ENCODE measurements around the gene HPGD.

HPGD gene

GRCh38 chr4:174522183-174523024 is at the start of gene HPGD:
Gene HPGD, minus strand, starts transcription at chr4:174522488. Its CDS starts 37 bp downstream, at chr4:174522451.
- peak; percentile 81 for DNase-seq (ENCODE audit: low spot score)

DNA sequence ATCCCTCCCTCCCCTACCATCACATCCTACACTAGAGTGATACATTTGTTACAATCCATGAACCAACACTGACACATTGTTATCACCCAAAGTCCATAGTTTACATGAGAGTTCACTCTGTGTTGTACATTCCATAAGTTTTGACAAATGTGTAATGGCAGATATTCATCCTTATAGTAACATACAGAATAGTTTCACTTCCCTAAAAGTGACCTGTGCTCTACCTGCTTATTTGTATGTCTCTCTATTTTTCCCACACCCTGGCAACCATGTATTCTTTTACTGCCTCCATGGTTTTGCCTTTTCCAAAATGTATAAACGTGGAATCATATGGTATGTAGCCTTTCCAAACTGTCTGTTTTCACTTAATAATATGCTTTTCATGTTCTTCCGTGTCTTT is 42.2 kb upstream of the HPGD start:
- no peak for DNase-seq (ENCODE audit: low spot score)

DNA sequence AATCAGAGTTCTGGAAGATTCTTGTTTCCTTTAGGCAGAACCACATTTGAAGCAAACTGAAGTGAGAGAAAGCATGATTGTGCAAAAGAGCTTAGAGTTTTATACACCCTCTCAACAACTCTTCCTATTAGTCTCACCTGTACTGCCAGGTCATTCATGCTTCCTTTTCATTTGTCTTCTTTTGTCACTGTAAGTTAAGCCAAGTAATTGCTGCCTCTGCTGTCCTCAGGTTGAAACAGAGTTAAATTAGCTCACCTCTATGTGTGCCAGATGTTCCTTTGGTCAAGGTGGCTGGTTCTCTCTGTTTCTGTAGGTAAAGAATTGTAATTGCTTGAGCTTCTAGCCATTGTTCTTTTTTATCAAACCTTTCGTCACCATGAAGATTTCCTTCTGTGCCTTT is 41.1 kb upstream of the HPGD start:
- no peak for DNase-seq (ENCODE audit: low spot score)

DNA sequence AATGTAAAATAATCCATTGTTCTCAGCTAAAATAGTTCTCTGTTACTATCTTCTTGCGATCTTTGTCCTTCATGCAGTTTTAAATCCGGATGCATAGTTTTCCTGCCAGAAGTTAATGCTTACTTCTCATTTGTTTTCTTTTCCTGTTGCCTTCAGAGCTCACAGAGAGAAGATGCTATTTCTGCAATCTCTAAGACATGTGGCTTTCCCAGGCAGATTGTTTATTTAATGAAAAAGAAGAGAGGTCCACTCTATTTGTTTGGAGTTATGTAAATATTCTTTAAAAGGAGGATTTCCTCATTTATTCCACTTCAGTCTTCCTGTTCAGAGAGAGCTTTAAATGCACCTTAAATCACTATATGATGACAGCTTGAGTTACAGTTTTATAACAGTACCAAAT is 39.3 kb upstream of the HPGD start:
- DNase-seq (ENCODE audit: low spot score) = no peak

DNA sequence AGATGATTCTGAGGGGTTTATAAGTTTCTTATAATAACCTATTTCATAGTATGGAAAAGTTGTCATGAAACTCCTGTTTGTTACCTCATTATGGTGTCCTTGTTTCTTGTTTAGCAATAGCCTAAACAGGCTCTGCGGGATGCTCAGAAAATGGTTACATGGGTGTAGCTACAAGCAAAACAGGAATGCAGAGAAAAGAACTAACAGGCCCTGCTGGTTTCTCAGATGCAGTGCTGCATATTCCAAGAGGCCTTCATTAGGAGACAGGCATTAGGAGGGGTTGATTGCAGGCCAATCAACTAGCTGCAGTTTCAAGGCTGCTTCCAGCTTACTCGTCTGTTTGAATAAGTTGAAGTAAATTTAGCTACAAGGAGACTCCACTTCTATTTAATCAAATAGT is 37.6 kb upstream of the HPGD start:
- DNase-seq (ENCODE audit: low spot score) = no peak

- DNase-seq (ENCODE audit: low spot score) = no peak
These were observed 33.7 kb upstream of the HPGD start for GRCh38 chr4:174555789-174556630.

- no peak for DNase-seq (ENCODE audit: low spot score)
These were observed 32.0 kb upstream of the HPGD start for GRCh38 chr4:174554231-174554728.

- no peak for DNase-seq (ENCODE audit: low spot score)
These were observed 31.5 kb upstream of the HPGD start for GRCh38 chr4:174553828-174554227.

DNA sequence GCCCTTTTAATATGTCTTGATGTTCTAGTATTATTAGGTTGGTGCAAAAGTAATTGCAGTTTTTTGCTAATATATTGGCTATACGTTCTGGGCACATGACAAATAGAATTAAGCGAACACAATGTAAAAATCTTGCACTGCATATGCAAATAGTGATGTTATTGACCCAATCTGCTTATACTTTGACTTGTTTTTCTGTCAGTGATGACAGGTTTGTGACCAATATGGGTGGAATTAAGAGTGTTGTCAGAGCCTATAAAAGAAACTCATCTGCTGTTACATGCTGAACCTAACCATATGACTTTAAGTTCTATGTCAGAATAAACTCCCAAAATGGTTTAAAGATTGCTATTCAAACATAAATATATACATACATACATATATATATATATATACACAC is 30.7 kb upstream of the HPGD start:
- DNase-seq (ENCODE audit: low spot score) = no peak

DNA sequence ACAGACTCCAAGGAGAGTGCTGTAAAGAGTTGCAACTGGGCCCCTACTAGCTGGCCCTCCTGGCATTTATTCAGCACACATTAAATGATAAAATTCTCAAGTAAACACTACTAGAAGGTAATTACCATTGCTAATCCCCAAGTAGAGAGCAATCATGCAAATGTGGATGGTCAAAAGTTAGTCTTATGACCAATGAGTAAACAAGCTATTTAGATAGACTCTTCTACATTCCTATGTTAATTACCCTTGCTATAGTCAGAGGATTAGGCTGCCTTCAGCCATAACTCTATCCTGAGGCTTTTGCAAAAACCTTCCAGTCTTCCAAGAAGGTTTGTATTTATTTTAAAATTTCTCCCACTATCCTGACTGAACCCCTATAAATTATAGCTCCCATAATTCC is 28.3 kb upstream of the HPGD start:
- DNase-seq (ENCODE audit: low spot score) = no peak

GRCh38 chr4:174549721-174550120 is 27.4 kb upstream of the HPGD start:
- DNase-seq (ENCODE audit: low spot score) = no peak

GRCh38 chr4:174545268-174545667 is 23.0 kb upstream of the HPGD start:
- no peak for DNase-seq (ENCODE audit: low spot score)

DNA sequence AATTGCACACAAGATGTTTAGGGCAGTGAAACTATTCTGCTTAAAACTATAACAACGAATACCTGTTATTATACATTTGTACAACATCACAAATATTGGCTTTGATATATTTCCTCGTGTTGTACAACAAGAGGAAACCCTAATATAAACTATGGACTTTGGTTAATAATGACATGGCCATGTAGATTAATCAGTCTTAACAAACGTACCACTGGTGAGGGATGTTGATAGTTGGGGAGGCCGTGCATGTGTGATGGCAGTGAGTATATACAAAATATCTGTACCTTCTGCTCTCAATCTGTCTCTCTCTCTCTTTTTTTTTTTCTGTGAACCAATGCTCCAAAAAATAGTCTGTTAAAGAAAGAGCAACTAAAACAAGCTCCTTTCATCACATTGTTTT is 22.2 kb upstream of the HPGD start:
- no peak for DNase-seq (ENCODE audit: low spot score)

DNA sequence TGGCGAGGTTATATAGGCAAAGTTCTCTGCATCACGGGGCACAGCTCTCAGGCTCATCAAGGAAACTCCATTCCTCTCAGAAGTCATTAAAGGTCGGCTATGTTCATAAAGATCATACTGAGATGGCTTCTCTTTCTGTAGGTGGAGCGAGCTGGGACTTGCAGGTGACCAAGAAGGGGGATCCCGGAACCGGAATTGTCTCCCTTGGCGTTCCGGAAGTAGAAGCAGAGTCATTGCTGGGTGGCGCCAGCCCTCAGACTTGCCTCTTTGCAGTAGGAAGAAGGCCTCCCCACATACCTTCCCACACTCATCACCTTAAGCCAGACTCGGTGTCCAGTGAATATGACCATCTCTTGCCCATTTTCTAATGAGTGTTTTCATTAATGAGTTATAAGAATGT is 17.9 kb upstream of the HPGD start:
- no peak for DNase-seq (ENCODE audit: low spot score)

- no peak for DNase-seq (ENCODE audit: low spot score)
These were observed 17.3 kb upstream of the HPGD start for GRCh38 chr4:174539571-174539970.

GRCh38 chr4:174538876-174539250 is 16.6 kb upstream of the HPGD start:
- DNase-seq (ENCODE audit: low spot score) = no peak

DNA sequence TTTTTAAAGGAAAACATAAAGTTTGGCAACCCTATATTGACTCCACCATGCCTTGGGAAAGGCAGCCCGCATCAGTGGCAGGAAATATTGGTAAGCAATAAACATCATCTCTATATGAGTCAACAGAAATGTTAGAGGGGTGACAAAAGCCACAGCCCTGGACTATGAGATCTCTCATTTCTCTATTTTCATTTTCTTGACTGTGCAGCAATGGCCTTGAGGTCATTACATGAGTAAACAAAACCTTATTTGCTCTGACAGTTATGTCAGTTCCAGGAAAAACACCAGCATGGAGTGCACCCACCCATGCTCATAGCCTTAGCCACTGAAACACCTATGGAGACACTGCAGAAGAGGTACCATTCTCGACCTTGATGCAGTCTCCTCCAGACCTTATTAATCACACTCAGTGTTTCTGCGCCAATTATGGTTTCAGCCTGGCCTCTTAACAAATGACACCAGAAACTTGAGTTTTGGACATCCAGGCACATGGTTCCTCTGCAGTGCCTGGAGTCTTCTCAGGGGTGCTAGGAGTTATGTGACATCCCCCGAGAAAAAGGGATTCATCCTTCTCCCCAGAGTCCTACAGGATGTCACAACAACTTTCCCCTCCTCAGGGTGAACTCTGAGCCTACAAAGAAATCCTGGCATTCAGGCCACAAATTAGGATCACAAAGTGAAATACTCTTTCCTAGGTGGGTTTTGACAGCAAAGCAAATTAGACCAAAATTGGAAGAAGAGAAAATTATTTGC is 16.0 kb upstream of the HPGD start:
- DNase-seq (ENCODE audit: low spot score) = peak; percentile 25

- DNase-seq (ENCODE audit: low spot score) = no peak
These were observed 15.3 kb upstream of the HPGD start for GRCh38 chr4:174537634-174538033.

DNA sequence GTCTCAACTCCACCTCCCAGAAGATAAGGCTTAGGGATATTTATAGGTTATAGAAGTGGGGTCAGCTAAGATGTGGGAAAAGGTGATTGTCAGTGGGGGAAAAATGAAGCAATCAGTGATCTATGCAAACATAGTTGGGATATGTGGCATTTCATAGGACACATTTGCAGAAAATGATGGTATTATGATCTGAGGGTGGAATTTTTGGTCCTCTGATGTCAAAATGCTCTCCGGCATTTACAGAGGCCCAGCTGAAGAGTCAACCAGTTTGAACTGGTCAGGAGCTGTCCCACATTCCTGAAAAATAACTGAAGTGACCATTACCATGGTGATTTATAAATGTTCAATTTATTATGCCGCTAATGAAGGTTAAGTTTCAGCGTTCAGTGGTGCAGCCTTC is 12.2 kb upstream of the HPGD start:
- no peak for DNase-seq (ENCODE audit: low spot score)

- no peak for DNase-seq (ENCODE audit: low spot score)
These were observed 10.2 kb upstream of the HPGD start for GRCh38 chr4:174532445-174532844.

GRCh38 chr4:174531486-174531885 is 9.2 kb upstream of the HPGD start:
- no peak for DNase-seq (ENCODE audit: low spot score)

DNA sequence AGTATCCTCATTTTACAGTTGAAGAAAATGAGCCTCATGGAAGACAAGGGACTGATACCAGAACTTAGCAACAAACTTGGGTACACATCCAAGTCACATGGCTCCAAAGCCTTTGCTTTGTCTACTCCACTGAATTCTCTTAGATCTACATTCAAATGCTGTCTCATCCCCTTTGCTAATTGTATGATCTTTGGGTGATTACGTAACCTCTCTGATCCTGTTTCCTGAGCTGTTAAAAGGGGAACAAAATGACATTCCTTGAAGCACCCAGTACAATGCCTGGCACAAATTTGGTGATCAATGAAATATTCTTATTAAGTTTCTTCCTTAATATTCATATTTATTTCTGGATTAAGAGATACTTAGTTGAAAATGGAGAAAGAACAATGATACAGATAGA is 5.9 kb upstream of the HPGD start:
- DNase-seq (ENCODE audit: low spot score) = no peak
